GM10248 (cell line): ENCODE data around the gene NAA80.

Source experiments
- CTCF ChIA-PET: fragments of 300-600 bp; sonication (Branson Sonifier 250); formaldehyde crosslinking; extraction: SDS; loops from one replicate; lab custom pipeline; 2021; ENCODE audit warnings: antibody characterized with exemption; lab: Yijun Ruan, JAX
- POLR2A ChIA-PET: fragments of 350-650 bp; sonication (Branson Sonifier 250); formaldehyde crosslinking; extraction: SDS; loops from one replicate; lab custom pipeline; 2020; ENCODE audit warnings: antibody characterized with exemption; lab: Yijun Ruan, JAX
- DNase-seq: peaks from one replicate; pipeline ENCODE4 v3.0.0; 2012; ENCODE audit errors: extremely low spot score
- CTCF ChIP-seq: IDR thresholded peaks from 2 replicates; pipeline ENCODE4 v1.5.1; 2012; ENCODE audit warnings: mild to moderate bottlenecking, low read depth; ENCODE audit errors: extremely low read depth, missing control alignments, control extremely low read depth

NAA80 gene

GRCh38 chr3:50294492-50295403 lies 4.5 kb downstream of the NAA80 start:
- no peak for DNase-seq
- ChIA-PET CTCF (interaction anchor here (1.2 to 2.3 kb wide), 4 partner anchors 11 to 35 kb away, joined by 3 to 8 read pairs (median 4); no protein-coding TSS in a partner anchor), POLR2A (no interaction called here)
- TF ChIP-seq CTCF: no peak

- CTCF ChIA-PET: interaction anchor here (2.3 kb wide), 1 partner anchor 35 kb away, joined by 8 read pairs; no protein-coding TSS in a partner anchor
- DNase-seq: no peak
- POLR2A ChIA-PET: no interaction called here
- TF ChIP-seq CTCF: no peak
These were observed 5.1 kb downstream of the NAA80 start for GRCh38 chr3:50294089-50294488.

- DNase-seq: no peak
- ChIA-PET POLR2A (no interaction called here), CTCF (interaction anchor here (1.6 to 2.5 kb wide), 4 partner anchors 12 to 99 kb away, joined by 3 to 8 read pairs (median 7); no protein-coding TSS in a partner anchor)
- no peak for TF ChIP-seq CTCF
These were observed 6.0 kb downstream of the NAA80 start for GRCh38 chr3:50293079-50293801.

- ChIA-PET CTCF (interaction anchor here (0.6 to 2.5 kb wide), 6 partner anchors 11 to 98 kb away, joined by 3 to 7 read pairs (median 4); partner anchors contain the start of gene LSMEM2), POLR2A (no interaction called here)
- DNase-seq: peak; percentile 96
- no peak for TF ChIP-seq CTCF
These were observed 6.8 kb downstream of the NAA80 start, which contains the start of gene IFRD2 for GRCh38 chr3:50292159-50293078. IFRD2 (minus strand) TSS chr3:50292429; CDS start chr3:50292274, 155 bp downstream.

GRCh38 chr3:50290161-50290641 lies 9.0 kb downstream of the NAA80 start:
- POLR2A ChIA-PET: no interaction called here
- DNase-seq: no peak
- TF ChIP-seq CTCF: no peak
- CTCF ChIA-PET: interaction anchor here (0.7 to 1.8 kb wide), 4 partner anchors 8 to 64 kb away, joined by 3 to 6 read pairs (median 5); no protein-coding TSS in a partner anchor
